GM21619 (cell line): ENCODE data around the gene CXXC5.

Experiments used
- ATAC-seq: cut with Tn5 transposase; IDR thresholded peaks from one replicate; pipeline ENCODE4 v1.9.1; 2021; ENCODE audit not compliant: unreplicated experiment

The CXXC5 gene

GRCh38 chr5:139650689-139651042 lies 2.5 kb downstream of the CXXC5 start:
- ATAC-seq: no peak

GRCh38 chr5:139651043-139651834 lies 3.1 kb downstream of the CXXC5 start:
- no peak for ATAC-seq

GRCh38 chr5:139651853-139652787 lies 4.0 kb downstream of the CXXC5 start:
- ATAC-seq: peak; percentile 31

GRCh38 chr5:139652788-139653241 lies 4.7 kb downstream of the CXXC5 start:
- ATAC-seq: peak; percentile 28

GRCh38 chr5:139653616-139654015 lies 5.5 kb downstream of the CXXC5 start:
- no peak for ATAC-seq

GRCh38 chr5:139654464-139654863 lies 6.3 kb downstream of the CXXC5 start:
- no peak for ATAC-seq

- ATAC-seq: no peak
Measured at GRCh38 chr5:139654871-139655491, 6.8 kb downstream of the CXXC5 start.

- no peak for ATAC-seq
Measured at GRCh38 chr5:139655727-139656271, 7.7 kb downstream of the CXXC5 start.

GRCh38 chr5:139657363-139658321 lies 9.5 kb downstream of the CXXC5 start:
- ATAC-seq: no peak

GRCh38 chr5:139658501-139658927 lies 10.4 kb downstream of the CXXC5 start:
- ATAC-seq: no peak

- no peak for ATAC-seq
Measured at GRCh38 chr5:139658928-139659667, 10.9 kb downstream of the CXXC5 start.

- ATAC-seq: no peak
Measured at GRCh38 chr5:139659695-139660101, 11.5 kb downstream of the CXXC5 start.

GRCh38 chr5:139660105-139660922 lies 12.2 kb downstream of the CXXC5 start:
- no peak for ATAC-seq

GRCh38 chr5:139660923-139661814 lies 13.0 kb downstream of the CXXC5 start:
- ATAC-seq: peak; percentile 27

GRCh38 chr5:139662617-139663016 lies 14.5 kb downstream of the CXXC5 start:
- ATAC-seq: no peak

GRCh38 chr5:139663207-139664085 lies 15.3 kb downstream of the CXXC5 start:
- ATAC-seq: no peak
